ENCODE measurements around the gene INIP. TPM values are rescaled to one million over a fixed set of nuclear protein-coding genes. Genes with fewer than 3 reads are reported as not detected.

INIP gene
- total RNA-seq, 1 experiment from 2014 or later, result 26.6 TPM

- H3K36me3 ChIP-seq (ENCODE audit: insufficient read depth, low read length, poor library complexity, severe bottlenecking), result no peaks in the 10 kb centered on the region
- TF ChIP-seq EZH2 (IDR thresholded peaks at IDR 0.05; ENCODE audit: borderline replicate concordance, low read depth, low read length, poor library complexity, severe bottlenecking) (no peak), CTCF (conservative IDR thresholded peaks at IDR 0.05; ENCODE audit: low read depth, low read length) (no peak)
- H3K27ac ChIP-seq (ENCODE audit: low read depth, low read length, poor library complexity, severe bottlenecking), result no peak overlapping the region
- intact Hi-C loops (cut with micrococcal nuclease; ENCODE audit: unreplicated experiment), result no loop called here
- POLR2A ChIA-PET (ENCODE audit: low non-redundant PET), result no interaction called here
- CTCF ChIA-PET, result no interaction called here
- no peak overlapping the region for H3K4me3 ChIP-seq (ENCODE audit: low read depth, low read length, poor library complexity, severe bottlenecking)
- H3K4me1 ChIP-seq (ENCODE audit: insufficient read depth, low read length, poor library complexity, severe bottlenecking), result no peaks in the 10 kb centered on the region
- no TSS peak for BruUV-seq (replicated peaks)
- no peaks in the 10 kb centered on the region for H3K27me3 ChIP-seq (replicated peaks; ENCODE audit: insufficient read depth, low read depth, low read length, poor library complexity)
- no peak for DNase-seq (ENCODE audit: low spot score)
- no peaks in the 10 kb centered on the region for H3K9me3 ChIP-seq (ENCODE audit: low read depth, low read length, poor library complexity, severe bottlenecking)
Observed at GRCh38 chr9:112655668-112656067, 62.2 kb downstream of the INIP start.

- Histone ChIP-seq H3K27me3 (replicated peaks; ENCODE audit: insufficient read depth, low read depth, low read length, poor library complexity) (no peaks in the 10 kb centered on the region), H3K4me3 (ENCODE audit: low read depth, low read length, poor library complexity, severe bottlenecking) (no peak overlapping the region), H3K36me3 (ENCODE audit: insufficient read depth, low read length, poor library complexity, severe bottlenecking) (peaks cover 5% of the 10 kb centered on the region), H3K27ac (ENCODE audit: low read depth, low read length, poor library complexity, severe bottlenecking) (no peak overlapping the region), H3K4me1 (ENCODE audit: insufficient read depth, low read length, poor library complexity, severe bottlenecking) (no peaks in the 10 kb centered on the region), H3K9me3 (ENCODE audit: low read depth, low read length, poor library complexity, severe bottlenecking) (peaks cover 5% of the 10 kb centered on the region)
- intact Hi-C loops (cut with micrococcal nuclease; ENCODE audit: unreplicated experiment), result no loop called here
- CTCF ChIA-PET, result no interaction called here
- no peak for DNase-seq (ENCODE audit: low spot score)
- no peak for TF ChIP-seq CTCF (conservative IDR thresholded peaks at IDR 0.05; ENCODE audit: low read depth, low read length)
- no peak for TF ChIP-seq EZH2 (IDR thresholded peaks at IDR 0.05; ENCODE audit: borderline replicate concordance, low read depth, low read length, poor library complexity, severe bottlenecking)
- POLR2A ChIA-PET (ENCODE audit: low non-redundant PET), result no interaction called here
- no TSS peak for BruUV-seq (replicated peaks)
Observed at GRCh38 chr9:112654282-112654681, 63.6 kb downstream of the INIP start.

GRCh38 chr9:112648624-112649023, 69.3 kb downstream of the INIP start:
- POLR2A ChIA-PET (ENCODE audit: low non-redundant PET), result no interaction called here
- intact Hi-C loops (cut with micrococcal nuclease; ENCODE audit: unreplicated experiment), result no loop called here

More at GRCh38 chr9:112648624-112649023, 69.3 kb downstream of the INIP start:
- CTCF ChIA-PET, result no interaction called here
- TF ChIP-seq CTCF (conservative IDR thresholded peaks at IDR 0.05; ENCODE audit: low read depth, low read length), result no peak
- no peak for TF ChIP-seq EZH2 (IDR thresholded peaks at IDR 0.05; ENCODE audit: borderline replicate concordance, low read depth, low read length, poor library complexity, severe bottlenecking)
- Histone ChIP-seq H3K27ac (ENCODE audit: low read depth, low read length, poor library complexity, severe bottlenecking) (no peak overlapping the region), H3K36me3 (ENCODE audit: insufficient read depth, low read length, poor library complexity, severe bottlenecking) (peaks cover 21% of the 10 kb centered on the region), H3K4me3 (ENCODE audit: low read depth, low read length, poor library complexity, severe bottlenecking) (no peak overlapping the region), H3K9me3 (ENCODE audit: low read depth, low read length, poor library complexity, severe bottlenecking) (peaks cover 21% of the 10 kb centered on the region), H3K27me3 (replicated peaks; ENCODE audit: insufficient read depth, low read depth, low read length, poor library complexity) (no peaks in the 10 kb centered on the region), H3K4me1 (ENCODE audit: insufficient read depth, low read length, poor library complexity, severe bottlenecking) (no peaks in the 10 kb centered on the region)
- DNase-seq (ENCODE audit: low spot score), result no peak
- no TSS peak for BruUV-seq (replicated peaks)

Measured in A673 (cell line).